Activated T-cell treated with anti-CD3 and anti-CD28 coated beads, Interleukin-2, amount 50 U/mL, for 48 hours (primary cell): ENCODE data around the gene RICTOR.

Experiments
- DNase-seq, 2 experiments: peaks; one replicate each; pipeline ENCODE4 v3.0.0-alpha.2; 2020

RICTOR gene, protein sequence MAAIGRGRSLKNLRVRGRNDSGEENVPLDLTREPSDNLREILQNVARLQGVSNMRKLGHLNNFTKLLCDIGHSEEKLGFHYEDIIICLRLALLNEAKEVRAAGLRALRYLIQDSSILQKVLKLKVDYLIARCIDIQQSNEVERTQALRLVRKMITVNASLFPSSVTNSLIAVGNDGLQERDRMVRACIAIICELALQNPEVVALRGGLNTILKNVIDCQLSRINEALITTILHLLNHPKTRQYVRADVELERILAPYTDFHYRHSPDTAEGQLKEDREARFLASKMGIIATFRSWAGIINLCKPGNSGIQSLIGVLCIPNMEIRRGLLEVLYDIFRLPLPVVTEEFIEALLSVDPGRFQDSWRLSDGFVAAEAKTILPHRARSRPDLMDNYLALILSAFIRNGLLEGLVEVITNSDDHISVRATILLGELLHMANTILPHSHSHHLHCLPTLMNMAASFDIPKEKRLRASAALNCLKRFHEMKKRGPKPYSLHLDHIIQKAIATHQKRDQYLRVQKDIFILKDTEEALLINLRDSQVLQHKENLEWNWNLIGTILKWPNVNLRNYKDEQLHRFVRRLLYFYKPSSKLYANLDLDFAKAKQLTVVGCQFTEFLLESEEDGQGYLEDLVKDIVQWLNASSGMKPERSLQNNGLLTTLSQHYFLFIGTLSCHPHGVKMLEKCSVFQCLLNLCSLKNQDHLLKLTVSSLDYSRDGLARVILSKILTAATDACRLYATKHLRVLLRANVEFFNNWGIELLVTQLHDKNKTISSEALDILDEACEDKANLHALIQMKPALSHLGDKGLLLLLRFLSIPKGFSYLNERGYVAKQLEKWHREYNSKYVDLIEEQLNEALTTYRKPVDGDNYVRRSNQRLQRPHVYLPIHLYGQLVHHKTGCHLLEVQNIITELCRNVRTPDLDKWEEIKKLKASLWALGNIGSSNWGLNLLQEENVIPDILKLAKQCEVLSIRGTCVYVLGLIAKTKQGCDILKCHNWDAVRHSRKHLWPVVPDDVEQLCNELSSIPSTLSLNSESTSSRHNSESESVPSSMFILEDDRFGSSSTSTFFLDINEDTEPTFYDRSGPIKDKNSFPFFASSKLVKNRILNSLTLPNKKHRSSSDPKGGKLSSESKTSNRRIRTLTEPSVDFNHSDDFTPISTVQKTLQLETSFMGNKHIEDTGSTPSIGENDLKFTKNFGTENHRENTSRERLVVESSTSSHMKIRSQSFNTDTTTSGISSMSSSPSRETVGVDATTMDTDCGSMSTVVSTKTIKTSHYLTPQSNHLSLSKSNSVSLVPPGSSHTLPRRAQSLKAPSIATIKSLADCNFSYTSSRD (N-terminal part only)

DNA sequence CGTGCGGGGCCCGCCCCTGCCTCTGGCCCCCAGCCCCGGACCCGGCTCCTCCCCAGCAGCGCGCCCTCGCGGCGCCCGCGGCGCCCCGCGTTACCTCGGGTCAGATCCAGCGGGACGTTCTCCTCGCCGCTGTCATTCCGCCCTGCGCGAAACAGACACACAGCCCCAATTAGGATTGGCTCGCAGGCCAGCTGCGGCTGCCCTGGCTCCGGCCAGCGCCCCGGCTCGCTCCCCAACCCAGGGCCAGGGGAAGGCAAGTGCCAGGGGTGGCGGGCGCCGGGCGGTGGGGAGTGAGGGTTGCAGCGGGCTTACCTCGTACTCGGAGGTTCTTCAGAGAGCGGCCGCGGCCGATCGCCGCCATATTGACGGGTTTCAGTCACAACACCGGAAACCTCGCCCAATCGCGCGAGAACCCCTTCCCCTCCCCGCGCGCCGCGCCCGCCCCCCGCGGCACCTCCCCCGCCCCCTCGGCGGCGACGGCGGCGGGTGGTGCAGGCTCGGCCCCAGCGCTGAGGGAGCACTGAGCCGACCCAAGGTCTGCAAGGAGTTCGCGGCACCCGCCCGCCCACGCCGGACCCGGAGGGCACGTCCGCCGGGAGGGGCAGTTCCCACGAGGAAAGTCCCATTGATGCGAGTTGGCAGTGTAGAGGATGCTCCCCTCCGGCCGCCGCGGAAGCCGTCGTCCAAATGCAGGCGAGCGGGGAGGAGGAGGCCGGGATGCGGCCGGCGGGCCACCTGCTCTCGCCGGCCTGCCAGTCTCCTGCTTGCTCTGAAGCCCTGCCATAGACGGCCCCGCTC is at the start of gene RICTOR:
Gene RICTOR, minus strand, starts transcription at position 383 of the 798 bp plus-strand sequence. Its CDS starts 22 bp downstream, at position 361.
- peak; percentile 93 to 96 for DNase-seq

DNA sequence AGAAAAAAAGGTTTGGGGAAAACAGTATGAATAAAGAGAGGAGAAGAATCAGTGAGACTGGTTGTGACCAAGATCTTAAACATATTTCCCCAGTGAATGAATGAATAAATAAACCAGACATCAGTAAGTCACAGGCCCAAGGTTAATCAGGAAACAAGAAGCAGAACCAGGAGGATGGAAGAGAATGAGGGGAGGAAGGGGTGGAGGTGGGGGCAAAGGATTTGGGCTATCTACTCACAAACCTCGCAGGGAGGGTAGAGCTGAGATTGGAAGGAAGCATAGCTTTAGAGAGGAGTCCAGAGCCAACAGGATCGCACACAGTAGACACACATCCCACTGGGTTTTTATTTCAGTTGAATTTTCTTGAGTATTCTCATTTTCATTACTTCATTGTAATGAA is 47.7 kb upstream of the RICTOR start:
- DNase-seq, result no peak

DNA sequence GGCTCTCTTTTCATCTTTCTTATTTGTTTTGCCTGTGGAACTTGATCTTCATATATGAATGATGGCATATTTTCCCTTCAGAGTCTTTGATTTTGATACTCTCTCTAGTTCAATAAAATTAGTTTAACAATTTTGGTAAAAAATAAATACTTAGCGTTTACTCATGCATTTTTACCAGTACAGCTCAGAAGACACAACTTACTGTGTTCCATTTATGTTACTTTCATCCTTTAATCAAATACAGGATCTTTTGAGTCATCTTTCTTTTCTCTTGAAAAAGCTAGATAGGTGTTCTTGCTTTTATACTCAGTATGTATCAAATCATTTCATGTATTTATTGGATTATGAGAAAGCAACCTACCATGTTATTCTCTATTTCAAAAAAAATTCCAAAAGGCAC is 47.1 kb upstream of the RICTOR start:
- no peak for DNase-seq

DNA sequence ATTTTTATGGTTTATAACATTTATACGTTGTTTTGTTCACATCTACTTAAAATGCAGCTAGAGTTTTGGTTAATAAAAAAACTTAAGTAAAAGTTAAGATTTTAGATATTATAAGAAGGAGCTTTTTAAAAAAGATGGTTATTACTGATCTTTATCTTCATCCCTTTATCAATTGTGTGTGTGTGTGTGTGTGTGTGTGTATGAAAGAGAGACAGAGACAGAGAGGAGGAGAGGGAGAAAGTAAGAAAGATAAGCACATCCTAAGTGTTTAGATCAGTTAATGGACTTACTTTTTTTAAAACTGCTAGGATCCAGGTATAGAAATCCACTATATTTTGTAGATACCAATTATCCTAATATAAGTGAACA is 45.8 kb upstream of the RICTOR start:
- DNase-seq, result no peak

DNA sequence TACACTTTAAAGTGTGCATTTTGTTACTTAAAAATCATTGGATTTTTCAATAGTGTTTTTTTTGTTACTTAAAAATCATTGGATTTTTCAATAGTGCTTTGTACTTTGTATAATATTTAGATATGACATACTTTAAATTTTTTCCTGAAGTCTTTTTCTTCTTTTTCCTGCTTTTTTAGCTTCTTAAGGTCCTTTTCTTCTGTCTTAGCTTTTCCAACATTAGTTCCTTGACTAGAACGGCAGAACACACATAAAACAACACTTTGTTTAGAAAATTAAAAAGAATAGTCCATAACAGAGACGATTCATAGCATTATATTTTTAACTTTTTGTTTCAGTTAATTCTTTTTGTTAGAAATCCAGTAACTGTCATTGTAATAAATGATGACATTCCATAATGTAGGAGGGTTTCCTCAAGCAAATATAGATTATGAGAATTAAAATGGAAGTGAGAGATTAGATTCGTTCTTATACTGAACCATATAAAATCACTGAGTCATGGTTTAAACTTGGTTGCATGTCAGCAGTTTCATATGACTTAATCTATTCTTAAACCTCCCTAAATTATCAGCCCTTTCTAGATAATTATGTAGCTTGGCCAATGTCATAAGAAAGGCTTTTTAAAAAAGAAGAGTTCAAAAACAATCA is 45.3 kb upstream of the RICTOR start:
- no peak for DNase-seq

DNA sequence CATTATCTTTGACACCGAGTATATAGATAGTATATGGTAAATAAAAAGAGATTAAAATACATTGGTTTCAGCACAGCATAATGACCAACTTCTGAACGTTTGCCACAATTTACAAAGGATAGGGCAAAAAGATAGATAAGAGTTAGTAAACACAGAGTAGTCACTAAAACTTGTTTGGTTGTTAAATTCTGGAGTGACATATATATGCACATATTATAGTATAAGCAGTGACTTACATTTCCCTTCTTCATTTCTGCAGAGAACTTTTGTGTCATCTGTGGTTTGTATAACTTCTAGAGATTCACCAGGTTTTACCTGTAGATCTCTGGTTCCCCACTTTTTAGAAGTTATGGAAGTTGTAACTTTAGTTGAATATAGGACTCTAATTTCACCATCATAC is 44.4 kb upstream of the RICTOR start:
- no peak for DNase-seq

DNA sequence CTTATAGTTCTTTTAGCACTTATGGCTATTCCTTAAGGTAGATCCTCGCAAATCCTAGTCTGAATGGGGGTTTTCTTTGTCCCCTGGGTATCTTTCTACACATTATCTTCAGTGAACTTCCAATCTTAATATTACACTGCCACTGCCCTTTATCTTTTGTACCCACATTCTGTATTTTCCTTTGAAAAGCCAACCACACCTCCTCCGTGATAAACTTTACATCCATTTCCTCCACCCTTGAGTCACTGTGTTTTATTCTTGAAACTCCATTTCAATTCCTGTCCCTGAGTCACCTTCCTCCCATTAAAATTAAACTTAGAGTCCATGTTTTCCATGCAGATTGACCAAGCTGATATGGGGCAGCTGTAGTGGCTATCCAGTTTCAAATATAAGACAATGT is 43.2 kb upstream of the RICTOR start:
- no peak for DNase-seq

DNA sequence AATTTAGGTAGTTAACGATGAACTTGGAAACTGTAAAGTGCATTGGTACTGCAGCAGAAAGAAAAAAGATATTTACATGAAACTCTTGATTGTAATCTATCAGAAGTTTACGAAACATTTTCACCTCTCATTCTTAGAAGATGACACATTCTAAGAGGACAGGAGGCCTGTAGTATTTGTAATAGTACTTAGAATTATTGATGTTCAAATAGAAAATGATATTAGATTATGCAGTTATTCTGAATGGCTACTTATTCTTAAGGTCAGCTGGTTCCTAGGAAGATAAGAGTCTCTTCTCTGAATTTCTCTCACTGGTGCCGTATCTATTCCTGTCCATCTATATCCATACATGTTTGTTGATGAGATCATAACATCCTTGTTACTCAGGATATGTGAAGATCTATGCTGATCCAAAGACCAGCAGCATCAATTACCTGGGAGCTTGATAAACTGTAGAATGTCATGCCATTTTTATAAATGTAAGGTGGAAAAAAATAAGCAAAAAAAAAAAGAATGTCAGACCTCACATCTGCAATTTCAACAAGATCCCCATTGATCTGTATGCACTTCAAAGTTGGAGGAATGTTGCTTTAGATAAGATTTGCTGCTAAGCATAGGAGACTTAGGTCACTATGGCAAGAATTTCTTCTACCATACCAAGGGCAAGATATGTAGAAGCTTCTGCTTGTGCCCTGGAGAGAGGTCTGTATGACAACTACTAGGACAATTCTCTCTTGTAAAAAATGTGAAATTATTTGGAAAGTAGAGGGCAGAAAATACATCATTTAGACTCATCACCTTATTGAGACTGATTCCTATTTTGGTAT is 42.4 kb upstream of the RICTOR start:
- no peak for DNase-seq

DNA sequence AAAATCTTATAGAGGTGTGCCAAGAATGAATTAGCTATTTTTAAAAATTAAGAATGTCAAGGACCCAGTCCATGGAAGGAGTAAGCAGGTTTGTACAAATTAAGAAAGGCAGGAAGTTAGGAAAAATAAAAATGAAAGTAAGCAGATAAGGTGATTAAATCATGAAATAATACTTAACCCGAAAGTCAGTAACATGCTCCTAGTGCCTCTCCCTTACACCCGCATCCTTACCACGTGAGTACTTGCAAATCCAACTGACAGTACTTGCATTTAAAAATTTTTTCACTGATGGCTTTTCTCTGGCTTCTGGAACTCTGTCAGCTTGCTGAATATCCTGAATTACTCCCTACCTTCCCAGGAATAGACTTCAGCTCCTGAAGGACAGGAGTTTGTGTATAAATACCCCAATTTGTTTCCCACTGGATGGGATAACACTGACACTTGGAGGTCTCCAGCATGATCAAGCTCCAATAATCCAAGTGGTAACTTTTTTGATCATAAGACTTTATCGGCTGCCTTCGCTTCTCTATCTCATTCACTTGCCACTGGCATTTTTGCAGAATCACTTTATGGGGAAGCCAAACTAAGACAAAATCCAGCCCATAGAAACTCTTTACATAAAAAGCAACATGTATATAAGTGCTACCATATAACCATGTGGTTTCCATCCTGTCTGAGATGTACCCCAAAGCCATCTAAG is 41.6 kb upstream of the RICTOR start:
- no peak for DNase-seq

DNA sequence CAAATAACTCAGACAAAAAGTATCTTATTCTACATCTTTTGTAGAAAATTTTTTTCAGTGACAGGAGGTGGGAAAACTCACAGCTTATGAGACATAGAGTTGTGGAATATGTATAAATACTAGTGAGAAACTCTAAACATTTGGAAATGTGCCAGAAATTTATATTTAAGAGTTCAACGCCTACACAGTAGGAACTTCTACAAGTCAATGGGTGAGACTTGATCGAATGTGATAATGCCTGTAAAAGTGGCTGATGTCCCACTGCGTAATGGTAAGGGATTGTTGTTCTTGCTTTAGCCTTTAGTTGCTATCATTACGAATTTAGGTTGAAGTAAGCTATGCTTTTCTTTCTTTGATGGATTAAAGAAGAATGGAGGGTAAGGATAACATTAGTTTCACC is 40.0 kb upstream of the RICTOR start:
- no peak for DNase-seq

DNA sequence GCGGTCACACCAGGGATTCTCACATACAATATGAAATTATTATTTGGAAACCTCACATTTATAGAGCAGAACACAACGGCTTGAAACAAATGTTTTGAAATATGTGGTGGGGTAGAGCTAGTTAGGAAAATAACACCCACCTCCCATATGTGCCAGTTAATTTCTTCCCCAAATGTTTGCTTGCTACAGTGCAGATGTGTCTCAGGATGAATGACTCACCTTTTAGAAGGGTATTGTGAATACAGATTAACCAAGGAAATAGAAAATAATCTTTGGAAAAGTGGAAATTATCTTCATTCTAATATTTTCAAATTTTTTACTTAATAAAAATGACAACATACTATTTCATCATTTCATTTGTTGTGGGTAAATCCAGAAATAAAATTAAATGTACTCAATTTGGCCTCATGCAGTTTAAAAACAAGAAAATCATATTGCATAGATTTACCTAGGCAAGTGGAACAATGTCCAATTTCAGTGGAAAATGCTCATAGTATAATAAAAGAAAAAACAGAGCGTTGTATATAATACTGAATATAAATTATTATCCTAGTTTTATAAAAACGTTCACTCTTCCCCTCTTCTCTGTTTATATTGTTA is 39.3 kb upstream of the RICTOR start:
- DNase-seq, result no peak

DNA sequence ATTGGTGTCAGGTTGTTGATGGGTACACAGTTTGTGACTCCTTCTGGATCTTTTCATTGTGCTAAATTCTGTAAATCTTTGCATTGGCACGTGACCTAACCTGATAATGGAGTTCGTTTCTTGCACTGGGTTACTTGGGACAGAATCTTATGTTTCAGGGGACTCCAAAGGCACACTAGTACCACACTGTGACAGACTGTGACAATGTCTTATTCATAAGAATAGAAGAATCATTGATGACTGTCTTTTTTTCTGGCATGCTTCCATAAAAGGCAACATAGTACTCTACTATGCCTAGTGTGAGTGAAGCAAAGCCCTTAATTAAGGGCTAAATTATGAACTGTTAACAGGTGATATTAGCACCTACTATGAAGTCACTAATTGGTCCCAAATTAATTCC is 35.4 kb upstream of the RICTOR start:
- no peak for DNase-seq

DNA sequence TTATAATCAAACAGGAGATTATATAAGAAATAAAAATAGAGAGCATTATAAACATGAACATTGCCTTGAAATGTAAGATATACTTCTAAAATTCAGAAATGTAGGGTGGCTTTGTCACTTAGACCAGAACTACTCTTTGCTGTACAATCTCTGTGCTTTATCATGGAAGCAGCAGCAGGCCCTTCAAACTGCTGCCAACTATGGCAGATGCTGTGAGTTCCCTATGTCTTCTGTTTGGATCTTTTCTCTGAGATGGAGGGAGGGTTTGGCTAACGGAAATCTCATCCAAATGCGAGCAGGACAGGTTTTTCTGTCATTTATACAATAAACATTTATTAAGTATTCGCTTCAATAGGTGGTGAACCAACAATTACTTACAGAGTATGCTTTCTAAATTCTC is 34.8 kb upstream of the RICTOR start:
- DNase-seq, result no peak

DNA sequence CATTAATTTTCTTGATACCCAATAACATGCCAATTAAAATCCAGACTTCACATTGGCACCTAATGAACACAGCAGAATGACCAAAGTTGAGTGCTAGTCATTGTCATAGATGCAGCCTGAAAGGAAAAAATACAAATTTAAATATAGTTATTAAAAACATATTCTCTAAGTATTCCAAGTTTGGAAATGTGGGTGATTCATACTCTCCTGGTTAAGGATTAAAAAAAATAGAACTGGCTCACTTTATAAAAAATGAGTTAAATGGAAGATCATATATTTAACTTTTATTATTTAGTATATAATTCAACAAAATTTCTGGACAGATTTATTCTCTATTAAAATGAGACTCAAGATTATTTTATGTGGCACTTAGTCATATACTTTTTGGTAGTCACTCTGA is 33.2 kb upstream of the RICTOR start:
- DNase-seq, result no peak

DNA sequence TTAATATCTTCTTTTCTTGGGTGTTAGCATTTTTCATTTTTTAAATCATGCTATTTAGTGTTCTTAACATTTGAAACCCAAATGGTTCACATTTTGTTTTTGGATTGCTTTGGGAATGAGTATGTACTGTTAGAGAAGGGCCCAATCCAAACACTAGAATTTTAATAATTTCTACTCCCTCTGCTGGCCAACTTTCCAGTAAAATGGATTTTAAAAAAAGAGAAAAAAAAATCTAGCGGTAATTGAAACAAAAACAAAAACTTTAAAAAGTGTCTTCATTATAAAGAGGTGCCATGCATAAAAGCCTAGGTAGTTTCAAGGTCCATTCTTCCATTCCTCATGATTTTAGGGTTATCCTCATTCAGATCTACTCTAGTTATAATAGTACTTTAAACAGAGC is 32.1 kb upstream of the RICTOR start:
- DNase-seq, result no peak

DNA sequence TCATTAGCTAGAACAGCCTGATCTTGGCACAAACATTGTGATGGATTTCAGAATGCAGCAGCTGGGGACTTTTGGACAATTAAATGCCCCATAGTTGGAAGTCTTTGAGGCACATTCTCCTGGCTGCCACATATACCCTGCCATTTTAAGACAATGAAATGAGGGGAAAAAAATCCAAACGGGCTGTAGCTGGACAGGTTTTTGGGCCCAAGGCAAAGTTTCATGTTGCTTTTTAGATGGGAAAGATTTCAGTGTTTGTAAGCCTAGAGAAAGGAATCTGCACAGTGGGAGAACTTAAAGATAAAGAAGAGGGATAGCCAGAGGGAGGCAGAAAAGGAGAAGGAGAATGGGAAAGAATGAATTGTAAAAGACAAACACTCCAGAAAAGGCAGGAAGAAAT is 30.0 kb upstream of the RICTOR start:
- no peak for DNase-seq

DNA sequence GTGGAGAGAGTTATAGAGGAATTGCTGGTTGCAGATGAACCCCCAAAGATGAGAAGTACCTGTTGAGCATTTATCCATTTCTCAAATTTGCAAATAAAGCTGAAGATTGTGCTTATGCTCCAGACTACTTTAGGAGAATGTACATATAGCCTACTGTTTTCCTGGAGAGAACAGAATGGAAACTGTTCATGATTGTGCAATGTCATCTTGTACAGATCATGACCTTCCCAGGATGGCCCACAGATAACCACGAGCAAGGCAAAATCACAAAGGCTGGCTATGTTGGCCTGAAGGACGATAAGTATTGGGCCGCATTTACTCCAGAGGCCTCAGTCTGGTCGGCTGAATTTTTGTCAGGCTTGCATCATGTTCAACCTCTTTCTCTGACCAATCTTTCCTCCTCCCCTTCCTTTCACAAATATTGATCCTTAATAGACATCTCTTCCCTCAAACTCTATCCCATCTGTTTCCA is 28.5 kb upstream of the RICTOR start:
- DNase-seq, result no peak

DNA sequence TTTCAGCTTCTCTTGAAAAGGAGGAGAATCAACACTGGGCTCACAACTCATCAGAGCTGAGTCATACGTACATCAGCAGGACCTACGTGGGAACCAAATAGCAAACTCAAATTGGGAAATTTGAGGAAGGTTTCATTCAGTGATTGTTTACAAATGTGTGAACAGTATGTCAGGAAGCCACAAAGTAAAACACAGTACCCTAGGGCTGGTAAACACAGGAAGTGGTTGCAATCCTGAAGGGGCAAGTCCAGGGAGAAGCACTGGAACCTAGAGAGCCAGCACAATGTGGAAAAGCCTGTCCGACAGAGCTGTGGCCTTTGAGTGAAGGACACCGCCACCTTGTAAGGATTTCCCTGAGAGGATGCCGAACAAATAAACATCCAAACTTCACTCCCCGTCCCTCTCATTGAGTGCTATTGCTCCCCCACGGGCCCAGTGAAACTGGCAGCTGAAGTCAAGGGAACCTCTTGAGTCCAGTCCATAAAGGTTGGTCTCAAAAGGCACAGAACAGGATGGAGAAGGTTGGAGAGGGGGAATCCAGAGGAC is 26.7 kb upstream of the RICTOR start:
- DNase-seq, result no peak

DNA sequence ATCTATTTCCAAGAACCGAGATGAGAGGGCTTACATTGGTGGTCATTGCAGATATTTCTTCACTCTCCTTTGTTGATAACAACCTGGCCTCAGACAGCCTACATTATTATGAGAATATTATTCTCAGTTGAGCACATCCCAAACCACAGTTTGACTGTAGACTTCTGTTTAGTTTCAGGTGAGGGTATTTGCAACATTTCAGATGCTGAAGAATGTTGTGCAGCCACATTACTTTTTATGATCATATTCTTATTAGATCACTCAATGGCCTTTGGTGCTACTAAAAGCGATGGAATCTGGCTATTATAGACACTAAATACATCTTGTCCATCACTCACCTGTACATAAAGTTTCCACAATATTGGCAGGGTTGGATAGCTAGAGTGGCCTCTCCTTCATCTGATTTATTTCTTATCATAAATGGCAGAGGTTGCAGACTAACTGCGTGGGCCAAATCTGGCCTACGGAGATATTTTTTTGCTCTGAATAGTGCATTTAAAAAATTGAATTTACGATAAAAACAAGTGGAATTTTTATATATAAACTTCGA is 26.2 kb upstream of the RICTOR start:
- DNase-seq, result no peak
